Stomach (tissue), 4 donors: ENCODE measurements around the gene GFI1B.

ENCODE experiments used
- EP300 ChIP-seq: sonication (generic); formaldehyde crosslinking; IDR thresholded peaks from one replicate; pipeline ENCODE4 v1.6.1; 2017; ENCODE audit warnings: antibody characterized with exemption
- POLR2A ChIP-seq, 4 donors: fragments of 450-650 bp; IDR thresholded peaks; one replicate each; pipeline ENCODE4 v1.6.1; 2016; ENCODE audit warnings: antibody characterized with exemption in 4 of 4, control low read depth in 2 of 4, mild to moderate bottlenecking in 1 of 4, moderate library complexity in 1 of 4
- POLR2AphosphoS5 ChIP-seq, 3 donors: sonication (generic); formaldehyde crosslinking; IDR thresholded peaks; one replicate each; pipeline ENCODE4 v1.6.1; 2016; ENCODE audit warnings: antibody characterized with exemption in 3 of 3
- TF ChIP-seq, protein P1 (sequence below), 7 experiments: fragments of 450-650 bp in 4 of 7; fragments of 200-600 bp in 3 of 7; sonication (generic) in 3 of 7; IDR thresholded peaks; one replicate each; pipeline ENCODE4 v1.5.1; 2016 to 2019; ENCODE audit warnings: antibody characterized with exemption in 7 of 7, control low read depth in 2 of 7, mild to moderate bottlenecking in 1 of 7

DNA sequence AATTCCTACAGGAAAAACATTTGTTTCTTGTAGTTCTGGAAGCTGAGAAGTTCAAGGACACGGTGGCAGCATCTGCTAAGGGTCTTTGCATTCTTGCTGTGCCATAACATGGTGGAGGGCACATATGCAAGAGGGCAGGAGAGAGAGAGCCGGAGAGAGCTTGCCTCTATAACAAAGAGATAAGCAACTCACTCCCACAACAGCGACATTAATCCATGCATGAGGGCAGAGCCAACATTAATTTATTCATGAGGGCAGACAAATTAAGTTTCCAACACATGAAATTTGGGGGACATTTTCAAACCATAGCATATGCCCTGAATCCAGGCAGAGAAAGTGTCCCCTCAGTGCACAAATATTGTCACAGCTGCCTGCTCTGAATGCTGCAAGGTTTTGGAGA is 47.9 kb downstream of the GFI1B start:
- TF ChIP-seq POLR2A (IDR thresholded peaks at IDR 0.05) = no peak
- TF ChIP-seq, protein P1, sequence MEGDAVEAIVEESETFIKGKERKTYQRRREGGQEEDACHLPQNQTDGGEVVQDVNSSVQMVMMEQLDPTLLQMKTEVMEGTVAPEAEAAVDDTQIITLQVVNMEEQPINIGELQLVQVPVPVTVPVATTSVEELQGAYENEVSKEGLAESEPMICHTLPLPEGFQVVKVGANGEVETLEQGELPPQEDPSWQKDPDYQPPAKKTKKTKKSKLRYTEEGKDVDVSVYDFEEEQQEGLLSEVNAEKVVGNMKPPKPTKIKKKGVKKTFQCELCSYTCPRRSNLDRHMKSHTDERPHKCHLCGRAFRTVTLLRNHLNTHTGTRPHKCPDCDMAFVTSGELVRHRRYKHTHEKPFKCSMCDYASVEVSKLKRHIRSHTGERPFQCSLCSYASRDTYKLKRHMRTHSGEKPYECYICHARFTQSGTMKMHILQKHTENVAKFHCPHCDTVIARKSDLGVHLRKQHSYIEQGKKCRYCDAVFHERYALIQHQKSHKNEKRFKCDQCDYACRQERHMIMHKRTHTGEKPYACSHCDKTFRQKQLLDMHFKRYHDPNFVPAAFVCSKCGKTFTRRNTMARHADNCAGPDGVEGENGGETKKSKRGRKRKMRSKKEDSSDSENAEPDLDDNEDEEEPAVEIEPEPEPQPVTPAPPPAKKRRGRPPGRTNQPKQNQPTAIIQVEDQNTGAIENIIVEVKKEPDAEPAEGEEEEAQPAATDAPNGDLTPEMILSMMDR (IDR thresholded peaks at IDR 0.05) = no peak
- TF ChIP-seq POLR2AphosphoS5 (IDR thresholded peaks at IDR 0.05) = no peak
- no peak for TF ChIP-seq EP300
